ENCODE results near the gene ATP2A2. TPM values are rescaled to one million over a fixed set of nuclear protein-coding genes. Genes with fewer than 3 reads are reported as not detected.
A peak's percentile ranks its signal among the peaks of the same experiment; 100 is the strongest.

The ATP2A2 gene
- total and polyA plus RNA-seq, 8 donors = 118 to 258 (median 143) TPM

DNA sequence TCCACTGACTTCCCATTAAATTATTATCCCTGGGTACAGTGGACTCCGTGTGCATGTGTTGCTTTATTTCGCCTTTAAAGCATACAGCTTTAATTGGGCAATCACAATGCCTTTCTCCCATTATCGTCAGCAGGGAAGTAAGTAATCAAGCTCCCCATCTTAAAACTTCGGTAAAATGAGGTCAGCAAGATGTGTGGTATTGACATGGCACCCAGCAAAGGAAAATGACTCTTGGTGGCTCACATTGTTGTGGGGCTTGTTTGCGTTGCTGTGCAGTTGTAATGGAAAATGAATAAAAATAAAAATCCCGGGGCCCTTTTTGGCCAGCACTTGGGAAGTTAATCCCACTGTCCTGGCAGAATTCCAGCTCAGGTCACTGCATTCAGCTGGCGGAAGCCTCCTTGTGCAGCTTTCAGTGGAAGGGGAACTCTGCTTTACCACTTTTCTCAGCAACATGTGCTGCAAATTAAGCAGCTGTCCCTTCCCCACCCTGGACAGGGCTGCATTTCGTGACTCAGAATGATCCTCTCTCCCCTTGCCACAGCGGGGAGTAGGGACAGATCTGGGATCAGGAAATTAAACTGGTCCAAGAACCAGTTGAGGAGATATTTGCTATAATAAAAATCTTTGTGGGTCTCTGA is 13.9 kb upstream of the ATP2A2 start:
- H3K9me3 ChIP-seq = no peaks in the 10 kb centered on the region
- ATAC-seq (peak; percentile 34), DNase-seq (peak in 3 of 4 donors; percentile 51 to 77 (median 54))
- TF ChIP-seq, protein P1, sequence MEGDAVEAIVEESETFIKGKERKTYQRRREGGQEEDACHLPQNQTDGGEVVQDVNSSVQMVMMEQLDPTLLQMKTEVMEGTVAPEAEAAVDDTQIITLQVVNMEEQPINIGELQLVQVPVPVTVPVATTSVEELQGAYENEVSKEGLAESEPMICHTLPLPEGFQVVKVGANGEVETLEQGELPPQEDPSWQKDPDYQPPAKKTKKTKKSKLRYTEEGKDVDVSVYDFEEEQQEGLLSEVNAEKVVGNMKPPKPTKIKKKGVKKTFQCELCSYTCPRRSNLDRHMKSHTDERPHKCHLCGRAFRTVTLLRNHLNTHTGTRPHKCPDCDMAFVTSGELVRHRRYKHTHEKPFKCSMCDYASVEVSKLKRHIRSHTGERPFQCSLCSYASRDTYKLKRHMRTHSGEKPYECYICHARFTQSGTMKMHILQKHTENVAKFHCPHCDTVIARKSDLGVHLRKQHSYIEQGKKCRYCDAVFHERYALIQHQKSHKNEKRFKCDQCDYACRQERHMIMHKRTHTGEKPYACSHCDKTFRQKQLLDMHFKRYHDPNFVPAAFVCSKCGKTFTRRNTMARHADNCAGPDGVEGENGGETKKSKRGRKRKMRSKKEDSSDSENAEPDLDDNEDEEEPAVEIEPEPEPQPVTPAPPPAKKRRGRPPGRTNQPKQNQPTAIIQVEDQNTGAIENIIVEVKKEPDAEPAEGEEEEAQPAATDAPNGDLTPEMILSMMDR (IDR thresholded peaks at IDR 0.05) = no peak
- no peaks in the 10 kb centered on the region for H3K27me3 ChIP-seq
- H3K4me1 ChIP-seq = peaks cover 13 to 32% of the 10 kb centered on the region in 2 donors
- no peak overlapping the region for H3K4me3 ChIP-seq
- H3K27ac ChIP-seq = no peak overlapping the region
- no peaks in the 10 kb centered on the region for H3K36me3 ChIP-seq
- intact Hi-C loops (cut with DNase I) = no loop called here

DNA sequence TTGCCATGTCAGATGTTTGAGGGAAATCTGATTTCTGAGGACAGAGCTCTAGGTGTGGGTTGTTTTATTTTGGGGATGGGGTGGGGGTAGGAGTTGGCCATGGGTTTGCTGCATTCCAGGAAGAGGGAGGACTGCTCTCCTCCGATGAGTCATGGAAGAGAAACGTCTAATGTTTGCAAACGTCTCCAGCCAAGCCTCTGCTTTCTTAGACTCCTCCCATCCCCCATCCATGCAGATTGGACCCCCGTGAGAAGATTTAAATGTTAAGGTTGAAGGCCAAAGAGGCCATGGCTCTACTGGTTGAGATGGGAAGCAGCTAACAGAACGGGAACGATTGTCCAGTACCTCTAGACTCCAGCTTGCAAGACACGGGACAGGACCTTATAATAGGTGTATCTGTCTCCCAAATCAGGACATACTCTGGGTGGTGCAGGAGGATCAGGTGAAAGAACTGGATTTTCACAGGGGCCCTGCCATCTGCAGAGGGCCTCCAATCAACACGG is 11.4 kb upstream of the ATP2A2 start:
- TF ChIP-seq, protein P1 (IDR thresholded peaks at IDR 0.05) = no peak
- ATAC-seq = peak; percentile 87
- Histone ChIP-seq H3K27ac (peak overlapping the region in 1 of 2 donors; percentile 33), H3K4me3 (no peak overlapping the region), H3K27me3 (no peaks in the 10 kb centered on the region), H3K9me3 (no peaks in the 10 kb centered on the region), H3K36me3 (no peaks in the 10 kb centered on the region), H3K4me1 (peaks cover 13 to 25% of the 10 kb centered on the region in 2 donors)
- no peak for DNase-seq
- intact Hi-C loops (cut with DNase I) = no loop called here

DNA sequence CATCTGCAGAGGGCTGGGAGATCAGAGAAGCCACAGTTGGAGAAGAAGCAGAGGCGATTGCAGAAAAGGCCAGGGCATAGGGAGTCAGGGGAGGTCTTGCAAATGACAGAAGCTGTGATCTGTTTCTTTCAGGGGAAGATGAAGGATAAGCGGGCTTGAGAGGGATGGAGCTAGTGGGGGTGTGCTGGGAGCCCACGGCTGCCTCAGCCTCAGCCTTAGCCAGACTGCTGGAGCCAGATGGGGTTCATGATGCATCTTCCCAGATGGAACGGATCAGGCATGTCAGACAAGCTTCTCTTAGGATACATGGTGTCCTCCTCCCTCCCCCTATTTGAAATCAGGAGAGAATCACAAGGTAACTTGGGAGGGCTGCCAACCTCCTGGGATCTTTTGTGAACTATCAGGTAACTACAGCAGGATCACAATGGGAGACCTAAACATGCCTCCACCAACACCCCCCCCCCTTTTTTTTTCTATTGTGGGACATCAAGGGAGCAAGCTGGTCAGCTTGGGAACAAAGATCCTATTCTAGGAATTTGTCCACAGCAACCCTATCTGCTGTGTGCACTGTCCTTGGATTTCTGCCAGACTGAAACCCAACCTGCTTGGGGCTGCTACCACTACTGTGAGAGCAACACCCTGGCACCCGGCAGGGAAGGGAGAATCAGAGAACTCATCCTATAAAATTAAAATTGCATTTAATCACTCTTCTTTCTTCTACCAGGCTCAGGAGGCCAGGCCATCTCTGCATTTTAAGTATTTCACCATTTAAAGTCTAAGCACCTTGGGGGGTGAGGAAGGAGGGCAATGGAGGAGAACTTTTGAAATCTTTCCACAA is 10.7 kb upstream of the ATP2A2 start:
- H3K27me3 ChIP-seq = no peaks in the 10 kb centered on the region
- TF ChIP-seq, protein P1 (IDR thresholded peaks at IDR 0.05) = no peak
- no peak overlapping the region for H3K4me3 ChIP-seq
- intact Hi-C loops (cut with DNase I) = no loop called here
- no peaks in the 10 kb centered on the region for H3K36me3 ChIP-seq
- H3K9me3 ChIP-seq = no peaks in the 10 kb centered on the region
- ATAC-seq (peak; percentile 42), DNase-seq (peak in 1 of 4 donors; percentile 25)
- H3K4me1 ChIP-seq = peaks cover 13 to 25% of the 10 kb centered on the region in 2 donors
- H3K27ac ChIP-seq = peak overlapping the region in 1 of 2 donors; percentile 33

DNA sequence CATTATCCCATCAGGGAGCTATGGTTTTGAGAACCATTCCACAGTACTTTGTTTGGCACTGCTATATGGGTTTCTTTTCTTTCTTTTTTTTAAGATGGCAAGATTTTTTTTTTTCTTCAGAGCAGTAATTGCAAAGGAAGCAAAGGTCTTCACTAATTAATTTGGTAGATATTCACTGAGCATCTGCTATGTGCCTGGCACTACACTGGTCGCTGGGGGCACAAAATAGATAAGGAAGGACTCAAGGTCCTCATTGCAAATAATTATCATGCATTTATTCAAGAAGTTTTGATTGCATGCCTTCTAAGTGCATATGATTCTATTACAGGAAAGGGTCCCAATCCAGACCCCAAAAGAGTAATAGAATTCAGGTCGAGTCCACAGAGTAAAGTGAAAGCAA is 10.0 kb upstream of the ATP2A2 start:
- intact Hi-C loops (cut with DNase I) = no loop called here
- DNase-seq (no peak), ATAC-seq (no peak)
- Histone ChIP-seq H3K27me3 (no peaks in the 10 kb centered on the region), H3K27ac (no peak overlapping the region), H3K4me1 (peaks cover 13 to 25% of the 10 kb centered on the region in 2 donors), H3K4me3 (no peak overlapping the region), H3K36me3 (no peaks in the 10 kb centered on the region), H3K9me3 (no peaks in the 10 kb centered on the region)
- TF ChIP-seq, protein P1 (IDR thresholded peaks at IDR 0.05) = no peak
